Kasumi-1 (cell line): ENCODE measurements around the gene INPP5A.

ENCODE experiments used
- DNase-seq, 2 experiments: peaks; one replicate each; lab custom pipeline; 2025; lab: John Stamatoyannopoulos, UW

The INPP5A gene

DNA sequence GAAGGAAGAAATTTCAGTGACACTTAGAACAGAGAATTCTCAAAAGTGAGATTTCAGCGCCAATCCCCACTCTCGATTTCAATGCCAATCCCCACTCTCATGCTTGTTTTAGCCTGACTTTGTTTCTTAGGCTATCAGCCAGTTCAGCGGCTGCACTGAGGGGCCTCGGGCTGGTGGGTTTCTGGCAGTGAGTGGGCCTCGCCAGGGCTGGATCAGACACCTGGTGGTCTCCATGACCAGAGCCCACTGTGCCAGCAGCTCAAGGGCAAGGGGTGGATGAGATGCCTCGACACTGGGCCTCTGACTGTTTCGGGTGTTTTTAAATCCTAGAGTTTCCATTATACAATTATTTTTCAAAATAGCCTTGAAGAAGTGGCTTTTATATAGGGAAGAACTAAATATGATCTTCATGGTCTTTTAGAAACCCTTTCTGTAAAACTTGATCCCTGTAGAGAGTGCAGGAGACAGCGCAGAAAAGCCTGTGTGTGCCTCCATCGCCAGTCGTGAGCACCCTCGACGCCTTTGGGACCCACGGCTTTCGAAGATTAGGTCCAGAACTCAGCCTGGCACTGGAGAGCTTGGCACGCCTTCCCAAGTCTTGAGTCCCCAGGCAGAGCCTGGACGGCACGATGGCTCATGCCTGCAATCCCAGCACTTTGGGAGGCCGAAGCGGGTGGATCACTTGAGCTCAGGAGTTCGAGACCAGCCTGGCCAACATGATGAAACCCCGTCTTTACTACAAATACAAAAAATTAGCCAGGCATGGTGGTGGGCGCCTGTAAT, 76.2 kb downstream of the INPP5A start:
- DNase-seq: no peak

- no peak for DNase-seq
Observed at GRCh38 chr10:132614431-132615340, 77.1 kb downstream of the INPP5A start.

DNA sequence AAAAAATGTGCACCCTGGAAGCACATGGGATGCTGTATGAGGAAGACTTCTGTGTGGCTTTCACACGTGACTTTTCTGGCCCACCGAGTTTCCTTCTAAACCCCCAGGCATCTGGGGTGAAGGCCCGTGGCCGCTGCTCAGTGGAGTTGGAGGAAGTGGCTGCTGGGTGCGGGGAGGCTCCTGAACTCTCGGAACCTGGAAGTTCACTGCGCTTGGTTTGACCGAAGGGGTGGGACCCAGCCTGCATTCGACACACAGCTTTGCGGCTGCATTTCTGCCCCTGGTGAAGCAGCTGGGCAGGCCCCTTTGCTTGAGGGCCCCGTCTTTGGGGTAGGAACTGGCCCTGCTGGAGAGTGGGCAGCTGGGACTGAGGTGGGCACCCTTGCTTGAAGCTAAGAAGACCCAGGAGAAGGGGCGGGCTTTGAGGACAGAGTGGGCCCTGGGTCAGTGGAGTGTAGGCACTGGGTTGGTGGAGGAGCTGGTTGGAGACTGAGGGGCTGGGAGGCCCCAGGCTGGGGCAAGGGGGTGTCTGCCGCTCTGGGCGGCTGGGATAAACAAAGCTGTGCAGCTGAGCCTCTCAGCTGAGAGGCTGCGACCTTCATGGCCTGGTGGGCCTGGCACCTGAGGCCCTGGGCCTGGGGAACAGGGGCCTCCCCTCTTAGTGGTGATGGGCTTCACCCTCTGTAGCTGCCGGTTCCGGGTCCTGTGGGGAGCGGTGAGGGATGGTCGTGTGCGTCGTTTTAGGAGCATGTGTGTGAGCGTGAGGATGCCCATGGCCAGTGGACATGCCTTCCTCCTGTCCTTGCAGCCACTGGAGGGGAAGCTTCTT, 78.0 kb downstream of the INPP5A start:
- no peak for DNase-seq

GRCh38 chr10:132616170-132616995, 78.8 kb downstream of the INPP5A start:
- no peak for DNase-seq

DNA sequence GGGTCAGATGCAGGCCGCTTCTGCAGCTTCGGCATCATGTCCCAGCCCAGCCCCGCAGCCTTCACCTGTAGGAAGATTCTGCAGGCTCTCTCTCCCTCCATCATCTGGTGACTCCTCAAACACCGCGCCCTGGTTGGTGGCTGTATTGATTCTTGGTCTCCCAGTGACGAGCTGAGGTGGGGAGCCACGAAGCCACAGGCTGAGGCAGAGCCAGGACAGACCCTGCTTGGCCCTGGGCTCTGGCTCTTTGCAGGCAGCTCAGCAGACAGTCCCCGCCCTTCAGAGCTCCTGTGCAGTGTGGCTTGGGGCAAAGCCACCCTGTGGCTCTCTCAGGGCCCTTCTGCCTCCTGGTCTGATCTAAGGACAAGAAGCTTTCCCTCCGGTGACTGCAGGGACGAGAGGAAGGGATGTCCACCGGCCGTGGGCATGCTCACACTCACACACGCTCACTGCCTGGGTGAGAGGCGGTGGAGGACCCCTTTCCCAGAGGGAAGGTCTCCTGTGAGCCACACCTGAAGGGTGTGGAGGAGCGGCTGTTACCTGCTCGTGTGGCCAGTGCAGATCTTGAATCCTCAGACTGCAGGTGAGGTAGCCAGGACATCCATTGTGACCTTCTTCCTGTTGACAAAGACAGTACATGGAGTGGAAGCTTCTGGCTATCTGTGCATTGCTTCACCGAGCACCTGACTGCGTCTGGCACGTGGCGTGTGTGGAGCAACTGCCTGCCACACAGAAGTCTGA, 79.6 kb downstream of the INPP5A start:
- no peak for DNase-seq

DNA sequence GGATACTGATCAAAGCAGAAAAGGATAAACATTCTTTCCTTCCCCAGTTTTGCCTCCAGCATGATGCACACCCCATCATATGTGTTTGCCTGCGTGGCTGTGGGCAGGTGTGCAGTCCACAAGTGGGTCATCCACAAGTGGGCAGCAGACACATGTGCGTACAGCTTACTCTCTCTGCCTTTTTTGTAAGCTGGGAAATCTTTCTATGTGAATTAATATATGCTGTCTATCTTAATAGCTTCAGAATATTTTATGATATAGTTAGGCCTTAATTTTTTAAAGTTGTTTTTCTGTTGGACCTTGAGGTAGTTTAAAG, 80.1 kb downstream of the INPP5A start:
- no peak for DNase-seq

GRCh38 chr10:132618158-132618919, 80.8 kb downstream of the INPP5A start:
- DNase-seq: no peak

GRCh38 chr10:132619927-132620326, 82.3 kb downstream of the INPP5A start:
- no peak for DNase-seq

- DNase-seq: no peak
Observed at GRCh38 chr10:132624061-132624846, 86.7 kb downstream of the INPP5A start.

- DNase-seq: no peak
Observed at GRCh38 chr10:132624847-132625471, 87.4 kb downstream of the INPP5A start.

DNA sequence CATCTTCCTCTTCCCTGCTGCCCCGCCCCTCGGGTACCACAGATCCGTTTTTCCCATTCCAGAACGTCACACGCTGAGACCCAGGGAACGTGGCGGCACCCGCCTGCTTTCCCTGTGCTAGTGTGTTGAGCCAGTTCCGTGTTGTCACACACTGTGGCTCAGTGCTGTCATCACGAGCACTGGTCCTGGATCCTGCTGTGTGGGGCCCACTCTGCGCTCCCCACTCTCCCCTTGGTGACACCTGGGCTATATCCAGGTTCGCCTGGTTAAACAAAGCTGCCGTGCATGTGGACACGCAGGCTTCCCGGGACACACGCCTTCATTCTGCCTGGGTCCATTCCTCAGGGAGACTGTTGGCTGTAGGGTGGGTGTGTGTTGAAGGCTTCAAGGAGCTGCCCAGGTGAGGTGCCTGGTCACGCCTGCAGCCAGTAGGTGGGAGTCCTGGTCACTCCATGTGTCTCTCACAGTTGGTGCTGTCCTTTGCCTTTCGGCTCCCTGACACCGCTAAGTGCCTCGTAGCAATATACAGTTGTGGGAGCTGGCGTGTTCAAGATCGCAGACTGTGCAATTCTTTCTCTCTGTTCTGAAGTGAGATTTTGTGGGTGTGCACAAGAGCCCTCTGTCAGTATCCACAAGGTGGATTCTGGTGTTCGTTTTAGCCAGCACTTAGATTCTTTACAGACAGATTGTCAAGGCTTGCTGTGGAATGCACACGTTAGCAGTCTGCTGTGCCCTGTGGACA, 88.6 kb downstream of the INPP5A start:
- no peak for DNase-seq

DNA sequence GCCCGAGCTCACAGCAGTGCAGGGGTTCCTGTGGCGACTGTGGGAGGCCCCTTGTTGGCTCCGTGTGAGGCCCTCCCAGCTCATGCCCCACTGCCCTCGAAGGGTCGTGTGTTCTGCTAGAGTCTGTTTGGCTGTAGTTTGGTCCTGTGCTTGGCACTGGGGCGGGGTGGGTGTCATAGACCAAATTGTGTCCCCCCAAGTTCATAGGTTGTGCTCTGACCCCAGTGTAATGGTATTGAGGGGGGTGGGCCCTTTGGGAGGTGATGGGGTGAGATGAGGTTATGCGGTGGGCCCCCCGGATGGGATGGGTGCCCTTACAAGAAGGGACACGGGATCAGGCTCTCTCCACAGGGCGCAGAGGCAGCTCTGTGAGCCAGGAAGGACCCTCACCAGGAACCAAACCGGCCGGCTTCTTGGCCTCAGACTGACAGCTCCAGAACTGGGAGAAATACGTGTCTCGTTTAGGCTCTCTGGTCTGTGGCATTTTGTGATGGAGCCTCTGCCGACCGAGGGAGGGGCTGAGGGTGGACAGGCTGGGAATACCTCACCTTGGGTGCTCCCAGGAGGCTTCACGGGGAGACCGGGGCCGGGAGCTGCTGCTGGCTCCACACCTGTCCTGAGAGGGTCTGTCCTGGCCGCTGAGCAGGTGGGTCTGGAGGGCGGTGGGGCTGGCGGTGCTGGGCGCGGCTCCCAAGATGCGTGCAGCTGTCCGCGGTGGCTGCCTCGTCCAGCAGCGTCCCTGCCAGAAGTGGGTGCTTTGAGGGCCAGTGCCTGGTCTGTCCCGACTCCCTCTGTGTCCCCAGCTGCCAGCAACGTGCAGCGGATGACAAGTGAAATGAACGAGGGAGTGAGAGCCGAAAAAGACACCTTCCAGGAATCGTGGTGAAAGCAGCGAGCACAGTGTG, 89.4 kb downstream of the INPP5A start:
- no peak for DNase-seq

GRCh38 chr10:132627666-132628531, 90.3 kb downstream of the INPP5A start:
- no peak for DNase-seq

DNA sequence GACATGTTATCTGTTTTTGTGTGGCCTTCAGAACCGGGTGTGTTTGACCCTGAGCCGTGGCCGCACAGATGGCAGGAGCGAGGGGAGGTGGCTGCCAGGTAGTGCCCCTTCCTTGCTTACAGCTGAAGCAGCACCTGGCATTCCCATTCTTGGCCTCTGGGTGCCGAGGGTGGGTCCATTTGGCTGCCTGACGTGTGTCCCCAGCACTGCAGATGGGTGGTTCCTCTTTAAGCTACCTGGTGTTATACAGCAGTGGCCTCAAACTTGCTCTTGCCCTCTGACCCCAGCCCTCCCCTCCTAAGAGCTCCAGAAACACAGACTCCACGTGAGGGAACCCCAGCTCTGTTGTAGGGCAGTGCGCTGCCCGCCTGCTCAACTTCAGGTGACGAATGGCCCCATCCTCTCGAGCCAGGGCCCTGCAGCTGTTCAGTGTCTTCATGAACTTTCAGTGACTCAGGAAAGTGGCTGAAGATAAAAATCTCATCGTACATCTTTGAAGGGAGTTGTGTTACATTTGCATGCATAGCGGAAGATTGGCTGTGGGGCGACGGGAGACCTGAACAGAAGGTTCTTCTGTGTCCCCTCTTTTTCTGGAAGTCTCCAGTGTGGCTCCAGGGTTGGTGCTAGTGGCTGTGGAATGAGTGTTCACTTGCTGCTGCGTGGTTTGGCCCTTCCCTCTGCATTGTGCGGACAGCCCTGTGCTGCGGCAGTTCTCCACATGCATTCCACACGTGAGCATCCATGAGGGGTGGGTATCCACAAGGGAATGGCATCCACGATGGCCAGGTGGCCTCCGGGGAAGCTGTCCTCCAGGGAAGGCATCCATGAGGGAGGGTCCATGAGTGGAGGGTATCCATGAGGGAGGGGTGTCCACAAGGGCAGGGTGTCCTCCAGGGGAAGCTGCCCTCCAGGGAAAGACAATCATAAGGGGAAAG, 91.6 kb downstream of the INPP5A start:
- DNase-seq: no peak

DNA sequence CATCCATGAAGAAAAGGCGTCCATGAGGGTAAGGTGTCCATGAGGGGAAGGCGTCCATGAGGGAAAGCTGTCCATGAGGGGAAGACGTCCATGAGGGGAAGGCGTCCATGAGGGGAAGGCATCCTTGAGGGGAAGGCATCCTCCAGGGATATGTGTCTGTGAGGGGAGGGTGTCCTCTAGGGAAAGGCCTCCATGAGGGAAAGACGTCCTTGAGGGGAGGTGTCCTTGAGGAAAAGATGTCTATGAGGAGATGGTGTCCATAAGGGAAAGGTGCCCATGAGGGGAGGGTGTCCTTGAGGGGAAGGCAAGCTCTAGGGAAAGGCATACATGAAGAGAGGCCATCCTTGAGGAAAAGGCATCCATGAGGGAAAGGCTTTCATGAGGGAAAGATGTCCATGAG, 92.6 kb downstream of the INPP5A start:
- DNase-seq: no peak
